ENCODE results near the gene ZNF189. TPM values are rescaled to one million over a fixed set of nuclear protein-coding genes. Genes with fewer than 3 reads are reported as not detected.
A peak's percentile ranks its signal among the peaks of the same experiment; 100 is the strongest.

Gene ZNF189
- polyA plus RNA-seq, 2 of the 4 experiments (the other 2 are of a cell fraction) = 8.8 to 13.9 TPM

DNA sequence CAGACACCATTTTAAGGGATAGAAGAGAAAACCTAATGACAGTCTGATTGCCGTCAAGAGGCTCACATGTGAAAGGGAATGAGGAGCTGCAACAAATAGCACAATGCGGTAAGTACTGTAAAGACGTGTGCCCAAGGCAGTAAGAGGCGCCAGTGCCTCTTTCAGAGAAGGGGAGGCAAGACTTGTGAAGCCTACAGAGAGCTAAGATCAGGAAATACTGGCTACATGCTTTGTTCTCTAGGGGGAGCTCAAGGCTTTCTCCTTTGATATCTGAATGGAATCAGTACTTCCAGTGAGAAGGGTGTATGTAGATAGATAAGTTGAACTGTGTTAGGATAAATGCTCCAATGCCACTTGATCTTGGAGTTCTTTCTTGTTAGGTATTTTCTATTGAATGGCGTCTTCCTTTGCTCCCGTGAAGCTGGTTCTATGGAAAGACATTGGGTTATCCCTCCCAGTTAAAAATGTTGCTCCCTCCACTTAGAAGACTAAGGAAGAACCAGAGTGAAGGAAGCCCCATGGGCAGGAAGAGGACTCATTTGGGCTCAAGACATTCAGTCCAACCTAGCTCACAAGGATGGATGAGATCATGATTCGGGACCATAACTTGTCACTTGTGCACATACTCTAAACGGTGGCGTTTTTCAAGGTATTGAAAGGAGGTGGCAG is 60.4 kb downstream of the ZNF189 start:
- DNase-seq (ENCODE audit: low read depth in 1 of 2, low spot score in 1 of 2) = peak; percentile 58 to 81
- no peaks in the 10 kb centered on the region for H3K9me3 ChIP-seq
- 14% methylated on average over 9 of the region's 9 CpGs for WGBS (ENCODE audit: missing lambda C conversion rate)
- no peaks in the 10 kb centered on the region for H3K4me1 ChIP-seq
- FAIRE-seq = peak; percentile 32
- CTCF ChIA-PET = interaction anchor here (0.6 to 7.3 kb wide), 37 partner anchors 9 to 584 kb away, joined by 3 to 178 read pairs (median 4); partner anchors contain the start of gene RNF20
- no peak overlapping the region for H3K4me2 ChIP-seq
- TF ChIP-seq MAZ (IDR thresholded peaks at IDR 0.05; ENCODE audit: borderline replicate concordance, low read depth, low read length) (no peak), JUN (IDR thresholded peaks at IDR 0.05) (no peak), SREBF2 (IDR thresholded peaks at IDR 0.05) (no peak), EHF (CRISPR knock-in tag; IDR thresholded peaks at IDR 0.05) (no peak), SMC3 (IDR thresholded peaks at IDR 0.05) (peak; percentile 44), ZNF302 (CRISPR knock-in tag; IDR thresholded peaks at IDR 0.05) (no peak), E2F6 (IDR thresholded peaks at IDR 0.05; ENCODE audit: borderline replicate concordance, low read depth) (no peak), MYC (IDR thresholded peaks at IDR 0.05; ENCODE audit: borderline replicate concordance, low read length) (no peak), HDAC2 (IDR thresholded peaks at IDR 0.05) (no peak), RAD21 (conservative IDR thresholded peaks at IDR 0.05 in 1 of 2, IDR thresholded peaks at IDR 0.05 in 1 of 2) (peak; percentile 78 to 84)
- TF ChIP-seq, protein P1, sequence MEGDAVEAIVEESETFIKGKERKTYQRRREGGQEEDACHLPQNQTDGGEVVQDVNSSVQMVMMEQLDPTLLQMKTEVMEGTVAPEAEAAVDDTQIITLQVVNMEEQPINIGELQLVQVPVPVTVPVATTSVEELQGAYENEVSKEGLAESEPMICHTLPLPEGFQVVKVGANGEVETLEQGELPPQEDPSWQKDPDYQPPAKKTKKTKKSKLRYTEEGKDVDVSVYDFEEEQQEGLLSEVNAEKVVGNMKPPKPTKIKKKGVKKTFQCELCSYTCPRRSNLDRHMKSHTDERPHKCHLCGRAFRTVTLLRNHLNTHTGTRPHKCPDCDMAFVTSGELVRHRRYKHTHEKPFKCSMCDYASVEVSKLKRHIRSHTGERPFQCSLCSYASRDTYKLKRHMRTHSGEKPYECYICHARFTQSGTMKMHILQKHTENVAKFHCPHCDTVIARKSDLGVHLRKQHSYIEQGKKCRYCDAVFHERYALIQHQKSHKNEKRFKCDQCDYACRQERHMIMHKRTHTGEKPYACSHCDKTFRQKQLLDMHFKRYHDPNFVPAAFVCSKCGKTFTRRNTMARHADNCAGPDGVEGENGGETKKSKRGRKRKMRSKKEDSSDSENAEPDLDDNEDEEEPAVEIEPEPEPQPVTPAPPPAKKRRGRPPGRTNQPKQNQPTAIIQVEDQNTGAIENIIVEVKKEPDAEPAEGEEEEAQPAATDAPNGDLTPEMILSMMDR (IDR thresholded peaks at IDR 0.05) = peak; percentile 81
- ATAC-seq = peak; percentile 97 to 99
- H3K4me3 ChIP-seq = no peak overlapping the region
- no peak overlapping the region for H3K27ac ChIP-seq
- POLR2A ChIA-PET = interaction anchor here (0.6 kb wide), 1 partner anchor 74 kb away, joined by 5 read pairs; the partner anchor contains the start of gene RNF20

Small RNAs within 50 kb of the gene (small RNA-seq; reads per million reads assigned to genes)
- gene AL353621.2 = 0 reads per million in 6 experiments

Other genes with a start within 250 kb of the ZNF189 start
- gene BAAT, start 13.8 kb upstream of the ZNF189 start, polyA plus RNA-seq (2011; rRNA removed) = 9.1 TPM in 2 replicates
- gene BAAT, start 13.8 kb upstream of the ZNF189 start, polyA plus RNA-seq (2017; fragmentation: RNase III; extraction: RNeasy Plus Mini Kit Qiagen cat#74134 plus additional on column Dnase treatment) = 10.1 to 13.6 TPM (median 10.9 TPM) in 3 replicates
- gene MRPL50, start 233 bp upstream of the ZNF189 start, polyA plus RNA-seq (2011; rRNA removed) = 37.6 and 42.5 TPM in 2 replicates
- 23.7 to 24.7 TPM (median 23.9 TPM) in 3 replicates for gene MRPL50, start 233 bp upstream of the ZNF189 start, polyA plus RNA-seq (2017; fragmentation: RNase III; extraction: RNeasy Plus Mini Kit Qiagen cat#74134 plus additional on column Dnase treatment)
- 0.07 TPM in 1 of 2 replicates, not detected in the other for gene ALDOB, start 36.9 kb downstream of the ZNF189 start, polyA plus RNA-seq (2011; rRNA removed)
- gene ALDOB, start 36.9 kb downstream of the ZNF189 start, polyA plus RNA-seq (2017; fragmentation: RNase III; extraction: RNeasy Plus Mini Kit Qiagen cat#74134 plus additional on column Dnase treatment) = not detected in 3 replicates
- 54.4 and 56.9 TPM in 2 replicates for gene RNF20, start 135.0 kb downstream of the ZNF189 start, polyA plus RNA-seq (2011; rRNA removed)
- gene RNF20, start 135.0 kb downstream of the ZNF189 start, polyA plus RNA-seq (2017; fragmentation: RNase III; extraction: RNeasy Plus Mini Kit Qiagen cat#74134 plus additional on column Dnase treatment) = 31.8 to 32.4 TPM (median 32.3 TPM) in 3 replicates
- gene PPP3R2, start 196.1 kb downstream of the ZNF189 start, polyA plus RNA-seq (2011; rRNA removed) = not detected in 2 replicates
- gene PPP3R2, start 196.1 kb downstream of the ZNF189 start, polyA plus RNA-seq (2017; fragmentation: RNase III; extraction: RNeasy Plus Mini Kit Qiagen cat#74134 plus additional on column Dnase treatment) = not detected in 3 replicates

All from A549 (cell line).